Upper lobe of left lung (tissue), 6 donors: ENCODE results near the gene SPTA1. TPM values are rescaled to one million over a fixed set of nuclear protein-coding genes. Genes with fewer than 3 reads are reported as not detected.
"Not testable (repeated sequence)": the region's sequence is repeated elsewhere in the genome, so short reads cannot be mapped to it uniquely, and the experiment has no call there.

Experiments
- ATAC-seq, 2 donors: fragments of 200-7000 bp; cut with Tn5 transposase; one replicate each; pipeline ENCODE4 v1.9.1; 2022; ENCODE audit warnings: mild to moderate bottlenecking in 2 of 2, moderate library complexity in 2 of 2; ENCODE audit not compliant: low FRiP score in 2 of 2
- DNase-seq, 2 donors: peaks; one replicate each; pipeline ENCODE4 v3.0.0-alpha.2; 2019 to 2020
- H3K27ac ChIP-seq, 4 donors: fragments of 200-600 bp; sonication (generic); one replicate each; pipeline ENCODE4 v1.5.1; 2016 to 2019
- H3K27me3 ChIP-seq, 4 donors: fragments of 200-600 bp; sonication (generic); one replicate each; pipeline ENCODE4 v1.5.1; 2017 to 2019
- H3K36me3 ChIP-seq, 4 donors: fragments of 200-600 bp; sonication (generic); one replicate each; pipeline ENCODE4 v1.5.1; 2016 to 2019
- H3K4me1 ChIP-seq, 4 donors: fragments of 200-600 bp; sonication (generic); one replicate each; pipeline ENCODE4 v1.5.1; 2018 to 2019
- H3K4me3 ChIP-seq, 4 donors: fragments of 200-600 bp; sonication (generic); one replicate each; pipeline ENCODE4 v1.5.1; 2017 to 2019; ENCODE audit warnings: mild to moderate bottlenecking in 2 of 4, moderate library complexity in 1 of 4
- H3K9me3 ChIP-seq, 4 donors: fragments of 200-600 bp; sonication (generic); one replicate each; pipeline ENCODE4 v1.5.1; 2018 to 2019
- CTCF ChIP-seq, 6 experiments: fragments of 450-650 bp in 4 of 6; fragments of 200-600 bp in 2 of 6; sonication (generic) in 2 of 6; IDR thresholded peaks; one replicate each; pipeline ENCODE4 v1.5.1; 2016 to 2019; ENCODE audit warnings: antibody characterized with exemption in 6 of 6
- EP300 ChIP-seq, 4 donors: sonication (generic); formaldehyde crosslinking; IDR thresholded peaks; one replicate each; pipeline ENCODE4 v1.5.1; 2017; ENCODE audit warnings: antibody characterized with exemption in 4 of 4, control low read depth in 2 of 4
- POLR2A ChIP-seq, 4 donors: fragments of 450-650 bp; IDR thresholded peaks; one replicate each; pipeline ENCODE4 v1.5.1; 2016 to 2017; ENCODE audit warnings: antibody characterized with exemption in 4 of 4, mild to moderate bottlenecking in 2 of 4
- POLR2AphosphoS5 ChIP-seq, 2 donors: sonication (generic); formaldehyde crosslinking; IDR thresholded peaks; one replicate each; pipeline ENCODE4 v1.5.1; 2017; ENCODE audit warnings: antibody characterized with exemption in 2 of 2
- whole genome bisulfite sequencing, 2 donors: methylation state at CpG; one replicate each; pipeline ENCODE4 v1.1.5; 2017 to 2018; 5-methylcytosine and 5-hydroxymethylcytosine counted together
- total RNA-seq, 6 donors: library from RNA; depleted of rRNA in 4 of 6; stranded (reverse); fragments of >200 nt in 4 of 6; gene quantifications; one replicate each; pipeline versions ENCODE4 v1.1.0 to v1.2.1, GENCODE V29; 2016 to 2021
- donor health status: DM: no; HTN: no; CAD: no; lungs with moderate emphysema.
- donor health status: DM: no; HTN: yes; CAD: no; lungs with severe emphysema.

SPTA1 gene
- total RNA-seq, 6 donors from 2014 or later, result 0.20 to 0.57 (median 0.30) TPM; not detected in 1

- Histone ChIP-seq H3K9me3 (no peaks in the 10 kb centered on the region), H3K27me3 (no peaks in the 10 kb centered on the region), H3K4me3 (no peak overlapping the region), H3K36me3 (no peaks in the 10 kb centered on the region), H3K27ac (no peak overlapping the region), H3K4me1 (no peaks in the 10 kb centered on the region)
- DNase-seq (no peak), ATAC-seq (no peak)
- WGBS, 2 donors, result 77 to 79% methylated on average over 2 of the region's 2 CpGs
- TF ChIP-seq POLR2A (IDR thresholded peaks at IDR 0.05) (no peak), EP300 (IDR thresholded peaks at IDR 0.05) (no peak), CTCF (IDR thresholded peaks at IDR 0.05) (no peak), POLR2AphosphoS5 (IDR thresholded peaks at IDR 0.05) (no peak)
These were observed 8.1 kb upstream of the SPTA1 start for GRCh38 chr1:158694596-158694995.

GRCh38 chr1:158692356-158692755 lies 5.8 kb upstream of the SPTA1 start:
- no peaks in the 10 kb centered on the region for H3K4me1 ChIP-seq
- no peak for ATAC-seq
- H3K27me3 ChIP-seq, result no peaks in the 10 kb centered on the region
- no peak overlapping the region for H3K27ac ChIP-seq
- no peak for DNase-seq
- no peaks in the 10 kb centered on the region for H3K36me3 ChIP-seq
- H3K4me3 ChIP-seq, result no peak overlapping the region
- H3K9me3 ChIP-seq, result no peaks in the 10 kb centered on the region
- TF ChIP-seq POLR2AphosphoS5 (IDR thresholded peaks at IDR 0.05) (no peak), EP300 (IDR thresholded peaks at IDR 0.05) (no peak), CTCF (IDR thresholded peaks at IDR 0.05) (no peak), POLR2A (IDR thresholded peaks at IDR 0.05) (no peak)

GRCh38 chr1:158691907-158692306 lies 5.4 kb upstream of the SPTA1 start:
- Histone ChIP-seq H3K4me3 (no peak overlapping the region), H3K27me3 (no peaks in the 10 kb centered on the region), H3K27ac (no peak overlapping the region), H3K9me3 (no peaks in the 10 kb centered on the region), H3K36me3 (no peaks in the 10 kb centered on the region), H3K4me1 (no peaks in the 10 kb centered on the region)
- TF ChIP-seq EP300 (IDR thresholded peaks at IDR 0.05) (no peak), POLR2A (IDR thresholded peaks at IDR 0.05) (no peak), CTCF (IDR thresholded peaks at IDR 0.05) (no peak), POLR2AphosphoS5 (IDR thresholded peaks at IDR 0.05) (no peak)
- ATAC-seq (no peak), DNase-seq (no peak)

GRCh38 chr1:158691149-158691548 lies 4.6 kb upstream of the SPTA1 start:
- H3K27ac ChIP-seq, H3K36me3 ChIP-seq, DNase-seq, H3K4me3 ChIP-seq, H3K9me3 ChIP-seq, ATAC-seq, H3K27me3 ChIP-seq, H3K4me1 ChIP-seq: not testable (repeated sequence)
- 55 to 64% methylated on average over 1 of the region's 1 CpG for WGBS, 2 donors

- no peaks in the 10 kb centered on the region for H3K4me1 ChIP-seq
- no peaks in the 10 kb centered on the region for H3K27me3 ChIP-seq
- no peak overlapping the region for H3K27ac ChIP-seq
- no peak for DNase-seq
- H3K9me3 ChIP-seq, result no peaks in the 10 kb centered on the region
- H3K4me3 ChIP-seq, result no peak overlapping the region
- H3K36me3 ChIP-seq, result no peaks in the 10 kb centered on the region
- no peak for ATAC-seq
- TF ChIP-seq POLR2AphosphoS5 (IDR thresholded peaks at IDR 0.05), result no peak
- TF ChIP-seq POLR2A (IDR thresholded peaks at IDR 0.05), result no peak
- no peak for TF ChIP-seq CTCF (IDR thresholded peaks at IDR 0.05)
- TF ChIP-seq EP300 (IDR thresholded peaks at IDR 0.05), result no peak
These were observed 3.4 kb upstream of the SPTA1 start for GRCh38 chr1:158689875-158690274.
